K562 (cell line): ENCODE data around the gene MXI1. TPM values are rescaled to one million over a fixed set of nuclear protein-coding genes. Genes with fewer than 3 reads are reported as not detected.

Experiments used
- ATAC-seq: fragments of 200-7000 bp; cut with Tn5 transposase; 3 replicates; pipeline ENCODE4 v1.9.1; 2020; ENCODE audit warnings: moderate library complexity
- BruUV-seq: library from RNA; stranded (reverse); fragments of 400-500 nt; replicated peaks from 2 replicates; lab custom pipeline; 2021; lab: Mats Ljungman, UMichigan
- CTCF ChIA-PET: fragments of 300-600 bp; formaldehyde crosslinking; extraction: SDS; loops from one replicate; lab custom pipeline; 2021; ENCODE audit warnings: low intra/inter-chr PET ratio; lab: Yijun Ruan, JAX
- POLR2A ChIA-PET: fragments of 300-600, 350-650 bp; sonication (Branson Sonifier 250); formaldehyde crosslinking; extraction: SDS; loops from one replicate; lab custom pipeline; 2021; ENCODE audit warnings: antibody characterized with exemption, inconsistent platforms; lab: Yijun Ruan, JAX
- DNase-seq, 4 experiments: peaks; one replicate each; pipeline versions ENCODE4 v3.0.0 to v3.0.0-alpha.2; 2011 to 2018; ENCODE audit warnings: low spot score in 3 of 4, mixed read lengths in 3 of 4; ENCODE audit errors: extremely low read depth in 1 of 4
- FAIRE-seq: peaks from 2 replicates; lab custom pipeline; 2011; peaks lifted over from hg19 to GRCh38; lab: Jason Lieb, UNC
- H2AFZ ChIP-seq: 2 replicates; pipeline ENCODE4 v1.6.0; 2011; ENCODE audit warnings: low read depth, low read length, control low read depth, inconsistent platforms
- H3K27ac ChIP-seq: fragments of 200-600 bp; 3 replicates; pipeline ENCODE4 v1.8.0; 2011; ENCODE audit warnings: low read depth, mild to moderate bottlenecking, control low read depth, inconsistent platforms, low read length, moderate library complexity, mixed read lengths; ENCODE audit errors: extremely low read depth
- H3K27me3 ChIP-seq, 2 experiments: fragments of 300-600 bp in 1 of 2; 2 replicates in 1 of 2; 3 replicates in 1 of 2; pipeline versions ENCODE4 v1.6.0 to v1.8.0; 2011; ENCODE audit warnings: inconsistent platforms in 2 of 2, low read length in 2 of 2, mild to moderate bottlenecking in 1 of 2, mixed read lengths in 1 of 2, moderate library complexity in 1 of 2; ENCODE audit not compliant: control insufficient read depth in 2 of 2, insufficient read depth in 2 of 2
- H3K36me3 ChIP-seq: fragments of 300-600 bp; 3 replicates; pipeline ENCODE4 v1.8.0; 2011; ENCODE audit warnings: mild to moderate bottlenecking, low read length, inconsistent platforms; ENCODE audit not compliant: control insufficient read depth, insufficient read depth
- H3K4me1 ChIP-seq, 2 experiments: fragments of 200-600 bp in 1 of 2; replicated peaks in 1 of 2; 2 replicates in 1 of 2; 3 replicates in 1 of 2; pipeline versions ENCODE4 v1.5.1 to v1.8.0; 2011; ENCODE audit warnings: inconsistent platforms in 2 of 2, low read length in 2 of 2, mild to moderate bottlenecking in 1 of 2, mixed read lengths in 1 of 2, moderate library complexity in 1 of 2; ENCODE audit not compliant: control insufficient read depth in 2 of 2, insufficient read depth in 2 of 2
- H3K4me2 ChIP-seq: 2 replicates; pipeline ENCODE4 v1.6.1; 2011; ENCODE audit warnings: low read length, control low read depth, inconsistent platforms, mixed read lengths; ENCODE audit not compliant: insufficient read depth
- H3K4me3 ChIP-seq: fragments of 200-600 bp; sonication (generic), shearing (Covaris generic); 2 replicates; pipeline ENCODE4 v1.5.1; 2016; ENCODE audit warnings: control low read depth, inconsistent platforms
- H3K79me2 ChIP-seq: fragments of 200-600 bp; 3 replicates; pipeline ENCODE4 v1.8.0; 2011; ENCODE audit warnings: low read length, inconsistent platforms; ENCODE audit not compliant: control insufficient read depth, insufficient read depth
- H3K9ac ChIP-seq, 2 experiments: 2 replicates each; pipeline versions ENCODE4 v1.6.0 to v1.6.1; 2011; ENCODE audit warnings: low read depth in 2 of 2, low read length in 2 of 2, control low read depth in 1 of 2, inconsistent platforms in 1 of 2, mild to moderate bottlenecking in 1 of 2, mixed read lengths in 1 of 2; ENCODE audit not compliant: insufficient read depth in 1 of 2
- H3K9me1 ChIP-seq: one replicate; pipeline ENCODE4 v1.6.0; 2011; ENCODE audit warnings: inconsistent platforms, mild to moderate bottlenecking, low read length, moderate library complexity; ENCODE audit not compliant: control insufficient read depth, insufficient read depth
- H3K9me3 ChIP-seq: replicated peaks from 2 replicates; pipeline ENCODE4 v1.5.1; 2011; ENCODE audit warnings: low read depth, low read length, inconsistent platforms; ENCODE audit not compliant: control insufficient read depth, insufficient read depth
- H4K20me1 ChIP-seq: replicated peaks from 2 replicates; pipeline ENCODE4 v1.6.1; 2011; ENCODE audit warnings: low read length, inconsistent platforms, mixed read lengths; ENCODE audit not compliant: control insufficient read depth, insufficient read depth
- ARID1B ChIP-seq: fragments of 450-650 bp; IDR thresholded peaks from 2 replicates; pipeline ENCODE4 v1.6.1; 2016; ENCODE audit warnings: antibody characterized with exemption, mild to moderate bottlenecking, inconsistent platforms
- ATF2 ChIP-seq: sonication (generic); formaldehyde crosslinking; IDR thresholded peaks from 2 replicates; pipeline ENCODE4 v1.8.1; 2022; ENCODE audit warnings: missing genetic modification reagents
- CXXC5 ChIP-seq: fragments of 250-450 bp; sonication (Bioruptor Pico); IDR thresholded peaks from 2 replicates; pipeline ENCODE4 v1.8.0; 2022; ENCODE audit warnings: inconsistent platforms, mild to moderate bottlenecking, moderate library complexity
- HIVEP1 ChIP-seq: fragments of 250-450 bp; sonication (Bioruptor Pico); IDR thresholded peaks from 2 replicates; pipeline ENCODE4 v1.4.0; 2020; ENCODE audit warnings: mild to moderate bottlenecking
- HMGXB4 ChIP-seq: sonication (generic); formaldehyde crosslinking; IDR thresholded peaks from 2 replicates; pipeline ENCODE4 v1.8.1; 2023; ENCODE audit warnings: mild to moderate bottlenecking, missing genetic modification reagents
- IRF2 ChIP-seq: sonication (generic); formaldehyde crosslinking; IDR thresholded peaks from 2 replicates; pipeline ENCODE4 v1.8.1; 2022; ENCODE audit warnings: mild to moderate bottlenecking, missing genetic modification reagents
- NUFIP1 ChIP-seq: fragments of 450-650 bp; IDR thresholded peaks from 2 replicates; pipeline ENCODE4 v1.6.1; 2018; ENCODE audit not compliant: partially characterized antibody
- POLR2A ChIP-seq: fragments of 450-650 bp; conservative IDR thresholded peaks from 2 replicates; pipeline ENCODE4 v1.6.1; 2016
- RAD51 ChIP-seq: fragments of 450-650 bp; IDR thresholded peaks from 2 replicates; pipeline ENCODE4 v1.7.1; 2016; ENCODE audit warnings: low read depth, mild to moderate bottlenecking, borderline replicate concordance
- RUNX1 ChIP-seq: sonication (generic); IDR thresholded peaks from 2 replicates; pipeline ENCODE4 v1.6.1; 2016; ENCODE audit warnings: antibody characterized with exemption, low read depth
- SNAPC5 ChIP-seq: fragments of 250-450 bp; sonication (Bioruptor Pico); IDR thresholded peaks from 2 replicates; pipeline ENCODE4 v1.8.0; 2021; ENCODE audit warnings: moderate library complexity, mild to moderate bottlenecking, inconsistent platforms
- ZNF217 ChIP-seq: sonication (generic); formaldehyde crosslinking; IDR thresholded peaks from 2 replicates; pipeline ENCODE4 v1.8.0; 2022; ENCODE audit warnings: mild to moderate bottlenecking, missing genetic modification reagents
- ZNF778 ChIP-seq: fragments of 450-650 bp; formaldehyde crosslinking; IDR thresholded peaks from 2 replicates; pipeline ENCODE4 v1.4.0; 2020; ENCODE audit warnings: mild to moderate bottlenecking, moderate library complexity
- WGBS: fragments of 100-300 bp; shearing (Covaris generic); methylation state at CpG from one replicate; pipeline ENCODE4 v1.1.6; 2016; ENCODE audit warnings: low coverage, mixed read lengths; ENCODE audit not compliant: insufficient coverage; ENCODE audit errors: missing lambda C conversion rate; 5-methylcytosine and 5-hydroxymethylcytosine counted together
- in situ Hi-C: fragments of 300-500 bp; cut with MboI; formaldehyde crosslinking; loops from 4 replicates; pipeline ENCODE4 v1.15.0; 2018; ENCODE audit warnings: inconsistent platforms, mixed read lengths
- intact Hi-C: fragments of 100-400 bp; cut with micrococcal nuclease; formaldehyde crosslinking; loops from 2 replicates; pipeline ENCODE4 v1.14.2; 2022
- polyA plus RNA-seq, 8 experiments: library from polyadenylated mRNA; depleted of rRNA in 4 of 8; stranded (reverse) in 5 of 8; unstranded in 3 of 8; fragments of >200 nt; fragmentation: Nextera tagmentation in 2 of 8; fragmentation: Illumina TruSeq in 1 of 8; extraction: Ambion mirVana in 2 of 8; extraction: Trizol in 1 of 8; gene quantifications; 2 replicates each; pipeline versions ENCODE4 v1.2.1 to v1.2.3, GENCODE V29; 2011 to 2014; ENCODE audit warnings: inconsistent platforms in 1 of 8, missing spikeins in 1 of 8
- total RNA-seq, 7 experiments: library from RNA; depleted of rRNA in 6 of 7; stranded (reverse); fragments of >200 nt in 6 of 7; fragmentation: Illumina TruSeq in 2 of 7; extraction: Trizol in 2 of 7; gene quantifications; 2 replicates each; pipeline versions ENCODE4 v1.2.1 to v1.2.3, GENCODE V29; 2011 to 2021; ENCODE audit warnings: low replicate concordance in 1 of 7

MXI1 gene
- total and polyA plus RNA-seq, 9 of the 15 experiments (the other 6 are each of a cell fraction or from before 2014, with no cell fraction given): 9.1 to 23.7 (median 14.8) TPM

GRCh38 chr10:110172155-110172554 lies 35.2 kb upstream of the MXI1 start:
- FAIRE-seq (no peak), DNase-seq (no peak), ATAC-seq (no peak)
- Histone ChIP-seq H3K4me1 (peaks cover 0 to under 1% of the 10 kb centered on the region in 2 experiments; a peak in 1 of 5 replicates), H3K79me2 (no peaks in the 10 kb centered on the region), H4K20me1 (no peaks in the 10 kb centered on the region), H3K27ac (no peak overlapping the region), H3K4me2 (no peak overlapping the region), H3K9me3 (no peaks in the 10 kb centered on the region), H3K27me3 (peaks cover 9 to 25% of the 10 kb centered on the region in 2 experiments; a peak in 4 of 5 replicates), H2AFZ (no peak overlapping the region), H3K9ac (no peak overlapping the region), H3K4me3 (no peak overlapping the region), H3K36me3 (no peaks in the 10 kb centered on the region), H3K9me1 (no peaks in the 10 kb centered on the region)
- ChIA-PET CTCF (no interaction called here), POLR2A (no interaction called here)
- no TSS peak for BruUV-seq
- in situ Hi-C loops: no loop called here
- 1% methylated on average over 5 of the region's 5 CpGs for WGBS
- TF ChIP-seq IRF2 (CRISPR knock-in tag) (no peak), RAD51 (peak; percentile 62)
- intact Hi-C loops: no loop called here

GRCh38 chr10:110174201-110174600 lies 33.2 kb upstream of the MXI1 start:
- CTCF ChIA-PET: no interaction called here
- TF ChIP-seq ARID1B (no peak), HMGXB4 (CRISPR knock-in tag) (no peak), SNAPC5 (no peak), ZNF217 (CRISPR knock-in tag) (no peak), POLR2A (no peak), CXXC5 (no peak), ATF2 (no peak), HIVEP1 (CRISPR knock-in tag) (no peak), ZNF778 (CRISPR knock-in tag) (no peak), NUFIP1 (no peak), RUNX1 (no peak)

More at GRCh38 chr10:110174201-110174600, 33.2 kb upstream of the MXI1 start:
- FAIRE-seq (no peak), DNase-seq (no peak), ATAC-seq (no peak)
- Histone ChIP-seq H3K4me3 (no peak overlapping the region), H3K79me2 (no peaks in the 10 kb centered on the region), H3K4me1 (peaks cover 0 to 2% of the 10 kb centered on the region in 2 experiments; a peak in 1 of 5 replicates), H3K9me3 (no peaks in the 10 kb centered on the region), H3K36me3 (no peaks in the 10 kb centered on the region), H3K27ac (no peak overlapping the region), H3K27me3 (peaks cover 0 to 11% of the 10 kb centered on the region in 2 experiments; a peak in 3 of 5 replicates), H3K4me2 (no peak overlapping the region), H2AFZ (no peak overlapping the region), H3K9ac (no peak overlapping the region), H4K20me1 (no peaks in the 10 kb centered on the region), H3K9me1 (no peaks in the 10 kb centered on the region)
- intact Hi-C loops: no loop called here
- in situ Hi-C loops: no loop called here
- POLR2A ChIA-PET: interaction anchor here (1.4 kb wide), 1 partner anchor 33 kb away, joined by 3 read pairs; the partner anchor contains the start of gene MXI1
- BruUV-seq: no TSS peak
